Vagina (tissue), 2 donors: ENCODE results near the gene CELF4. TPM values are rescaled to one million over a fixed set of nuclear protein-coding genes. Genes with fewer than 3 reads are reported as not detected.

ENCODE experiments used
- DNase-seq, 2 donors: peaks; one replicate each; pipeline ENCODE4 v3.0.0-alpha.2; 2017; ENCODE audit errors: extremely low spot score in 2 of 2
- H3K27ac ChIP-seq: fragments of 200-600 bp; sonication (generic); one replicate; pipeline ENCODE4 v1.5.1; 2019
- H3K27me3 ChIP-seq: fragments of 200-600 bp; sonication (generic); one replicate; pipeline ENCODE4 v1.5.1; 2019
- H3K36me3 ChIP-seq, 2 donors: fragments of 200-600 bp; sonication (generic); one replicate each; pipeline ENCODE4 v1.5.1; 2017 to 2019
- H3K4me1 ChIP-seq: fragments of 200-600 bp; sonication (generic); one replicate; pipeline ENCODE4 v1.5.1; 2019
- H3K4me3 ChIP-seq, 2 donors: fragments of 200-600 bp; sonication (generic); 1 replicate in 1 of 2; 2 replicates in 1 of 2; pipeline ENCODE4 v1.5.1; 2016 to 2019
- H3K9me3 ChIP-seq: fragments of 200-600 bp; sonication (generic); one replicate; pipeline ENCODE4 v1.5.1; 2019
- CTCF ChIP-seq, 3 experiments: fragments of 450-650 bp in 2 of 3; fragments of 200-600 bp in 1 of 3; sonication (generic) in 1 of 3; IDR thresholded peaks; one replicate each; pipeline ENCODE4 v1.5.1; 2017 to 2019; ENCODE audit warnings: antibody characterized with exemption in 3 of 3, mild to moderate bottlenecking in 2 of 3, moderate library complexity in 2 of 3
- POLR2A ChIP-seq, 2 donors: fragments of 450-650 bp; IDR thresholded peaks; one replicate each; pipeline ENCODE4 v1.6.1; 2017; ENCODE audit warnings: antibody characterized with exemption in 2 of 2, mild to moderate bottlenecking in 2 of 2, moderate library complexity in 2 of 2
- POLR2AphosphoS5 ChIP-seq, 2 donors: sonication (generic); formaldehyde crosslinking; IDR thresholded peaks; one replicate each; pipeline ENCODE4 v1.9.0; 2017; ENCODE audit warnings: antibody characterized with exemption in 2 of 2, mild to moderate bottlenecking in 2 of 2, low read depth in 1 of 2; ENCODE audit not compliant: insufficient read depth in 1 of 2
- intact Hi-C: fragments of 100-400 bp; cut with DNase I; formaldehyde crosslinking; loops from one replicate; pipeline ENCODE4 v1.15.1; 2023
- total RNA-seq: library from RNA; depleted of rRNA; stranded (reverse); fragments of >200 nt; gene quantifications from one replicate; pipeline ENCODE4 v1.2.3, GENCODE V29; 2016

Gene CELF4
- 2.2 TPM for total RNA-seq

DNA sequence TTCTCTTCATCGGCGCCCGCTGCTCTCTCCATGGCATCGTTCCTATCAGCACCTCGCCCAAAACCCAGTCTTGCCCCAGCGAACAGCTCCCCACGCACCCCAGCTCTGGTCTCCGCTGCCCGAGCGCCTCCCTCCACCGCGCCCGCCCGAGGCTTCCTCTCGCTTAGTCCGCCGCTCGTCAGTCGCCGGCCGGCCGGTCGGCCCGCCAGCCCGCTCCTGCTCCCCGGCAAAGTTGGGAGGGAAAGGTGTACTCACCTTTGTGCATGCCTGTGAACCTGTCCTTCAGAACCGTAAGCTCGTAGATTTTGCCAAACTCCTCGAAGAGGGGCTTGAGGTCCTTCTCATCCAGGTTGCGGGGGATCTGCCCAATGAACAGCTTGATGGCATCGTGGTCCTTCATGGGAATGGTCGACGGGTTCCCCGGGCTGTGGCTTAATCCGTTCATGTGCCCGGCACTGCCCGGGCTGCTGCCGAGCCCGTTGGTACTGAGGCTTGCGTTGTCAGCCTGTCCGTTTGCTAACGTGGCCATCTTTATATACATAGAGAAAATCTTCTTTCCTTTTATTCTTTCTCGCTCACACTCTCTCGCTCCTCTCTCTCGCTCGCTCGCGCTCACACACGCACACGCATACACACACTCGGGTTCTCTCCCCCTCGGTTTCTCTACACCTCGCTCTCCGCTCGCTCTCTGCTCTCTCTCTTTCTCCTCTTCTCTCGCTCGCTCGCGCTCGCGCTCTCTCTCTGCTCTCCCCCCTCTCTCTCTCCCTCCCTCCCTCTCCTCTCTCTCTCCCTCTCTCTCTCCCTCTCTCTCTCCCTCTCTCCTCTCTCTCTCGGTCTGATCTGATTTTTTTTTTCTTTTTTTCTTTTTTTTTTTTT is at the start of gene CELF4:
Gene CELF4 (minus strand): TSS at position 698 of the 876 bp plus-strand sequence.
- no peak within 1 kb of the TSS for H3K27ac ChIP-seq
- H3K4me1 ChIP-seq = peaks cover 26% of the 10 kb centered on the region
- H3K36me3 ChIP-seq = no peaks in the 10 kb centered on the region
- TF ChIP-seq CTCF (IDR thresholded peaks at IDR 0.05) (no peak), POLR2AphosphoS5 (IDR thresholded peaks at IDR 0.05; ENCODE audit: insufficient read depth in 1 of 2, low read depth in 1 of 2) (no peak), POLR2A (IDR thresholded peaks at IDR 0.05) (no peak)
- intact Hi-C loops = no loop called here
- DNase-seq = no peak
- no peaks in the 10 kb centered on the region for H3K9me3 ChIP-seq
- H3K4me3 ChIP-seq = peak within 1 kb of the TSS; percentile 47 to 54
- peaks cover 14% of the 10 kb centered on the region for H3K27me3 ChIP-seq

DNA sequence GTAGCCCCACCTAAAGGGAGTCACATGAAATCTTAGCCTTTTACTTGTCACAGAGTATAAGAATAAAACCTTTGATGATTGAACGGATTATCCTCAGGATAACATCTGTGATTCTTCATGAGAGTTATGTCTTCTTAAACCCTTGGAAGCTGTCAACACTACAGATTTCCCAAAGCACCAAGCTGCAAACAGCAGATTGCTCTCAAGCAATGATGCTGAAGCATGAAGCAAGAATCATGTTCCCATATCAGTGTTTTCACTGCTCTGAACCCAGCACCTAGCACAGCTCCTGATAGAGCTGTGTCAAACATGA is 47.6 kb upstream of the CELF4 start:
- H3K4me3 ChIP-seq = no peak overlapping the region
- no peaks in the 10 kb centered on the region for H3K9me3 ChIP-seq
- TF ChIP-seq POLR2A (IDR thresholded peaks at IDR 0.05) = no peak
- TF ChIP-seq POLR2AphosphoS5 (IDR thresholded peaks at IDR 0.05; ENCODE audit: insufficient read depth in 1 of 2, low read depth in 1 of 2) = no peak
- TF ChIP-seq CTCF (IDR thresholded peaks at IDR 0.05) = no peak
- no peaks in the 10 kb centered on the region for H3K36me3 ChIP-seq
- H3K27ac ChIP-seq = no peak overlapping the region
- no peaks in the 10 kb centered on the region for H3K27me3 ChIP-seq
- no peaks in the 10 kb centered on the region for H3K4me1 ChIP-seq
- peak in 1 of 2 donors; percentile 25 for DNase-seq
- intact Hi-C loops = no loop called here

DNA sequence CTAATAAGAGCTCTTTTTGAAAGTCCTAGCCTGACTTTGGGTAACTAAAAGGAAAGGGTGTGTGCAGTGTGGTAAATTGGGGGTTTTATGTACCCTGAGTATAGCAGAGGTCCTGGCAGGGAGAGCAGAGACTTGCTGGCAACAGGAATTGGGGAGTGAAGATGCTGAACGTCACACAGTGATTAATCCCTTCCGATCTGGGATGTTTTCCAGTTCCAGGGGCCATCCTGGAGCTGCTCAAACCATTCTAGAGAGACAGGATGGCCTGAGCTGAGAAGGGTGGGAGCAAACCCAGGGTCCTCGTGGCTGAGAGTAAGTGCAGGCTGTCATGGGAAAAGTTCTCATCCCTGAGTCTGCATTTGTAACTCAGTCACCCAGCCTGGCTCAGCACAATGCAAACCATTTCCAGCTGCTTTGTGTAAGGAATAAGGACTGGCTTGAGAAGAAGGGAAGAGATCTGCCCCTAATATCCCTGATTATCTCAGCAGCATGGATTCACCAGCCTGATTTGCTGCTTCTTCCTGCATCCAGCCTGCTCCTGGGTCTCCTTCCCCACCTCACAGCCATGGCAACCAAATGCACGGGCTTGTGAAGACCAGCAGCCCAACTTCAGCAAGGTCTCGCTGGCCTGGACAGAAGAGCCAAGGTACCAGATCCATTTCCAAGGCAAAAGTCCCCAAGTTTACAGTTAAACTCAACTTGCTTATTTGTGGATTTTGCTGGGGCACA is 47.1 kb upstream of the CELF4 start:
- Histone ChIP-seq H3K4me1 (no peaks in the 10 kb centered on the region), H3K27me3 (no peaks in the 10 kb centered on the region), H3K4me3 (no peak overlapping the region), H3K9me3 (no peaks in the 10 kb centered on the region), H3K36me3 (no peaks in the 10 kb centered on the region), H3K27ac (no peak overlapping the region)
- TF ChIP-seq CTCF (IDR thresholded peaks at IDR 0.05) = no peak
- TF ChIP-seq POLR2A (IDR thresholded peaks at IDR 0.05) = no peak
- no peak for TF ChIP-seq POLR2AphosphoS5 (IDR thresholded peaks at IDR 0.05; ENCODE audit: insufficient read depth in 1 of 2, low read depth in 1 of 2)
- DNase-seq = peak in 1 of 2 donors; percentile 20
- intact Hi-C loops = no loop called here

GRCh38 chr18:37611614-37612279 is 46.1 kb upstream of the CELF4 start:
- intact Hi-C loops = no loop called here
- no peak overlapping the region for H3K27ac ChIP-seq
- peak in 1 of 2 donors; percentile 20 for DNase-seq

More at GRCh38 chr18:37611614-37612279, 46.1 kb upstream of the CELF4 start:
- Histone ChIP-seq H3K4me3 (no peak overlapping the region), H3K4me1 (no peaks in the 10 kb centered on the region), H3K9me3 (no peaks in the 10 kb centered on the region), H3K36me3 (no peaks in the 10 kb centered on the region), H3K27me3 (no peaks in the 10 kb centered on the region)
- TF ChIP-seq POLR2AphosphoS5 (IDR thresholded peaks at IDR 0.05; ENCODE audit: insufficient read depth in 1 of 2, low read depth in 1 of 2) (no peak), POLR2A (IDR thresholded peaks at IDR 0.05) (no peak), CTCF (IDR thresholded peaks at IDR 0.05) (no peak)
